K562 (cell line): ENCODE data around the gene CMTM8. TPM values are rescaled to one million over a fixed set of nuclear protein-coding genes. Genes with fewer than 3 reads are reported as not detected.
A peak's percentile ranks its signal among the peaks of the same experiment; 100 is the strongest.

Experiments used
- BACH1 ChIP-seq: fragments of 200-800 bp; sonication (Bioruptor generic); IDR thresholded peaks from 2 replicates; pipeline ENCODE4 v1.6.1; 2016; ENCODE audit warnings: missing genetic modification characterization, missing compliant biosample characterization
- BRCA1 ChIP-seq, 2 experiments: fragments of 450-650 bp in 1 of 2; sonication (generic) in 1 of 2; formaldehyde crosslinking in 1 of 2; IDR thresholded peaks; 2 replicates each; pipeline versions ENCODE4 v1.5.0 to v1.6.1; 2017 to 2020; ENCODE audit warnings: mild to moderate bottlenecking in 1 of 2, missing genetic modification reagents in 1 of 2
- CBFA2T3 ChIP-seq: fragments of 450-650 bp; IDR thresholded peaks from 2 replicates; pipeline ENCODE4 v1.6.1; 2017
- CREM ChIP-seq: IDR thresholded peaks from 2 replicates; pipeline ENCODE4 v1.6.1; 2014; ENCODE audit warnings: antibody characterized with exemption, low read depth
- DEAF1 ChIP-seq: fragments of 450-650 bp; formaldehyde crosslinking; IDR thresholded peaks from 2 replicates; pipeline ENCODE4 v1.4.0; 2020; ENCODE audit warnings: mild to moderate bottlenecking, moderate library complexity
- ESRRA ChIP-seq: fragments of 450-650 bp; IDR thresholded peaks from 2 replicates; pipeline ENCODE4 v1.6.1; 2014; ENCODE audit warnings: low read depth, mild to moderate bottlenecking, moderate library complexity, borderline replicate concordance
- HIVEP1 ChIP-seq: fragments of 250-450 bp; sonication (Bioruptor Pico); IDR thresholded peaks from 2 replicates; pipeline ENCODE4 v1.4.0; 2020; ENCODE audit warnings: mild to moderate bottlenecking
- JUND ChIP-seq, 2 experiments: IDR thresholded peaks; 2 replicates in 1 of 2; 3 replicates in 1 of 2; pipeline ENCODE4 v1.6.1; 2011; ENCODE audit warnings: borderline replicate concordance in 2 of 2, low read depth in 2 of 2, low read length in 2 of 2, improper control_type of control experiment in 1 of 2, missing biosample characterization in 1 of 2, missing genetic modification characterization in 1 of 2, missing genetic modification reagents in 1 of 2
- RB1 ChIP-seq: fragments of 450-650 bp; IDR thresholded peaks from 2 replicates; pipeline ENCODE4 v1.6.1; 2017; ENCODE audit warnings: low read depth, mild to moderate bottlenecking
- SMAD1 ChIP-seq: fragments of 150-350 bp; IDR thresholded peaks from 2 replicates; pipeline ENCODE4 v1.6.1; 2014; ENCODE audit warnings: low read length, low read depth; ENCODE audit not compliant: partially characterized antibody
- SP2 ChIP-seq: IDR thresholded peaks from 2 replicates; pipeline ENCODE4 v1.6.1; 2011; ENCODE audit warnings: mild to moderate bottlenecking, low read depth, low read length, moderate library complexity; ENCODE audit not compliant: poor library complexity, severe bottlenecking; ENCODE audit errors: extremely low read depth
- TAF9B ChIP-seq: fragments of 450-650 bp; IDR thresholded peaks from 2 replicates; pipeline ENCODE4 v1.6.1; 2018; ENCODE audit warnings: mild to moderate bottlenecking; ENCODE audit not compliant: partially characterized antibody
- TCF7L2 ChIP-seq: fragments of 150-350 bp; IDR thresholded peaks from 2 replicates; pipeline ENCODE4 v1.6.1; 2016; ENCODE audit warnings: low read depth, mild to moderate bottlenecking, low read length, moderate library complexity
- XRCC4 ChIP-seq: IDR thresholded peaks from one replicate; pipeline ENCODE4 v1.6.1; 2011; ENCODE audit not compliant: insufficient read depth, insufficient read length; ENCODE audit errors: extremely low read depth
- ZC3H11A ChIP-seq: IDR thresholded peaks from 2 replicates; pipeline ENCODE4 v1.6.1; 2012; ENCODE audit warnings: low read depth, low read length, improper control_type of control experiment
- ZNF830 ChIP-seq: fragments of 250-450 bp; sonication (Bioruptor Pico); IDR thresholded peaks from 2 replicates; pipeline ENCODE4 v1.5.0; 2021; ENCODE audit warnings: mild to moderate bottlenecking
- polyA plus RNA-seq, 8 experiments: library from polyadenylated mRNA; depleted of rRNA in 4 of 8; stranded (reverse) in 5 of 8; unstranded in 3 of 8; fragments of >200 nt; fragmentation: Nextera tagmentation in 2 of 8; fragmentation: Illumina TruSeq in 1 of 8; extraction: Ambion mirVana in 2 of 8; extraction: Trizol in 1 of 8; gene quantifications; 2 replicates each; pipeline versions ENCODE4 v1.2.1 to v1.2.3, GENCODE V29; 2011 to 2014; ENCODE audit warnings: inconsistent platforms in 1 of 8, missing spikeins in 1 of 8
- total RNA-seq, 7 experiments: library from RNA; depleted of rRNA in 6 of 7; stranded (reverse); fragments of >200 nt in 6 of 7; fragmentation: Illumina TruSeq in 2 of 7; extraction: Trizol in 2 of 7; gene quantifications; 2 replicates each; pipeline versions ENCODE4 v1.2.1 to v1.2.3, GENCODE V29; 2011 to 2021; ENCODE audit warnings: low replicate concordance in 1 of 7
- TF ChIP-seq, protein P1 (sequence below), 2 experiments: fragments of 450-650 bp; formaldehyde crosslinking in 1 of 2; IDR thresholded peaks; 2 replicates each; pipeline versions ENCODE4 v1.4.0 to v1.6.1; 2014 to 2020; ENCODE audit warnings: mild to moderate bottlenecking in 2 of 2, borderline replicate concordance in 1 of 2, low read depth in 1 of 2

CMTM8 gene
- total and polyA plus RNA-seq, 9 of the 15 experiments (the other 6 are each of a cell fraction or from before 2014, with no cell fraction given) = not detected

DNA sequence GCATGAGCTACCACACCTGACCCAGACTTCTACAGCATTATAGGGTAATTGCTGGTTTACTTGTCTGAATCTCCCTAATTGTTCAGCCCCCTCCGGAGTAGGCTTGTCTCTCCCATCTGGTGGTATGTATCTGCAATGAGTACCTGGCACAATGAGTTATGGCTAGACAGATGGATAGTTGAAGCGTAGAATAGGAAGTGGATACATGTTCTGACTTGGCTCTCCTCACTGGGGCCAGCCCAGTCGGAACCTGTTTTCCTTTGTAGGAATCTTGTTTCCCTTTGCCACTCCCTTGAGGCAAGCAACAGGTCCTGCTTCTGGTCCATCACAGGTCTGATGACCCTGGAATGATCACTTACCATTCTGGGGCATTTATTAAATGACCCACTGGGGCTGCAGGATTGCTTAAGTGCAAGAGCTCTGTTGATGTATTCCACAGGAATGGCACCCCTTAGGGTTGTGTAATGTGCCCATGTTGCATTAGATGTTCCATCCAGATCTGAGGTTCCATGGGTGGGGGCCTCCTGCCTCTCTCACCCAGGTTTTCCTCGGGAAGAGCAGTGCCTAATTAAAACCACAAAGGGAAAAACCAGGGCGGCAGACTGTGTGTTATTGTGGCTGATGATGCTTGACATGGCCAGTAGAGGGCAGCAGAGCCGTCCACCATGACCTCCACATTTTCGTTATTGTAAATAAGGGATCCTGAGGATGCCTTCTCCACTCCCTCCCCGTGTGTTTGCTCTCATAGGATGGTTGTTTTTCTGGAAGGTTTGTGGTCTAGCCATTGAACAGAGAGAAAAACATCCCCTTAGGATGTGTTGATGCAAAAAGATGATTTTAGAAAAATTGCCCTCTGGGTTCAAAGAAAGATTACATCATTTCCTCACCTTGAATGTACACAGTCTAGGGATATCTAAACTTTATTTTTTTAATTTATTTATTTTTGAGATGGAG is 58.0 kb downstream of the CMTM8 start (continued):
- TF ChIP-seq, protein P1, sequence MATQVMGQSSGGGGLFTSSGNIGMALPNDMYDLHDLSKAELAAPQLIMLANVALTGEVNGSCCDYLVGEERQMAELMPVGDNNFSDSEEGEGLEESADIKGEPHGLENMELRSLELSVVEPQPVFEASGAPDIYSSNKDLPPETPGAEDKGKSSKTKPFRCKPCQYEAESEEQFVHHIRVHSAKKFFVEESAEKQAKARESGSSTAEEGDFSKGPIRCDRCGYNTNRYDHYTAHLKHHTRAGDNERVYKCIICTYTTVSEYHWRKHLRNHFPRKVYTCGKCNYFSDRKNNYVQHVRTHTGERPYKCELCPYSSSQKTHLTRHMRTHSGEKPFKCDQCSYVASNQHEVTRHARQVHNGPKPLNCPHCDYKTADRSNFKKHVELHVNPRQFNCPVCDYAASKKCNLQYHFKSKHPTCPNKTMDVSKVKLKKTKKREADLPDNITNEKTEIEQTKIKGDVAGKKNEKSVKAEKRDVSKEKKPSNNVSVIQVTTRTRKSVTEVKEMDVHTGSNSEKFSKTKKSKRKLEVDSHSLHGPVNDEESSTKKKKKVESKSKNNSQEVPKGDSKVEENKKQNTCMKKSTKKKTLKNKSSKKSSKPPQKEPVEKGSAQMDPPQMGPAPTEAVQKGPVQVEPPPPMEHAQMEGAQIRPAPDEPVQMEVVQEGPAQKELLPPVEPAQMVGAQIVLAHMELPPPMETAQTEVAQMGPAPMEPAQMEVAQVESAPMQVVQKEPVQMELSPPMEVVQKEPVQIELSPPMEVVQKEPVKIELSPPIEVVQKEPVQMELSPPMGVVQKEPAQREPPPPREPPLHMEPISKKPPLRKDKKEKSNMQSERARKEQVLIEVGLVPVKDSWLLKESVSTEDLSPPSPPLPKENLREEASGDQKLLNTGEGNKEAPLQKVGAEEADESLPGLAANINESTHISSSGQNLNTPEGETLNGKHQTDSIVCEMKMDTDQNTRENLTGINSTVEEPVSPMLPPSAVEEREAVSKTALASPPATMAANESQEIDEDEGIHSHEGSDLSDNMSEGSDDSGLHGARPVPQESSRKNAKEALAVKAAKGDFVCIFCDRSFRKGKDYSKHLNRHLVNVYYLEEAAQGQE (IDR thresholded peaks at IDR 0.05; ENCODE audit: borderline replicate concordance) = peak; percentile 33; the same call in 1 of the 2 replicates
- TF ChIP-seq, protein P1 (CRISPR knock-in tag; IDR thresholded peaks at IDR 0.05; ENCODE audit: low read depth) = no peak
- TF ChIP-seq CREM (peak; percentile 65), DEAF1 (CRISPR knock-in tag) (0 out of 2 replicates have a peak, but pooled peaks have one; percentile 7), XRCC4 (no peak), HIVEP1 (CRISPR knock-in tag) (no peak), SMAD1 (no peak), JUND (IDR thresholded peaks at IDR 0.05; ENCODE audit: borderline replicate concordance, low read depth, low read length) (peak; percentile 46; the same call in 1 of the 2 replicates), JUND (tag; IDR thresholded peaks at IDR 0.05; ENCODE audit: borderline replicate concordance, low read depth, low read length) (no peak), BACH1 (tag) (no peak), ZNF830 (CRISPR knock-in tag) (no peak), TCF7L2 (no peak), TAF9B (no peak), ZC3H11A (no peak), CBFA2T3 (no peak), RB1 (peak; percentile 41; the same call in 1 of the 2 replicates), BRCA1 (IDR thresholded peaks at IDR 0.05) (no peak), BRCA1 (CRISPR knock-in tag; IDR thresholded peaks at IDR 0.05) (no peak), ESRRA (peak; percentile 51; the same call in 1 of the 2 replicates), SP2 (no peak)
